Body of pancreas (tissue), 4 donors: ENCODE measurements around the gene STYK1. TPM values are rescaled to one million over a fixed set of nuclear protein-coding genes. Genes with fewer than 3 reads are reported as not detected.

Experiments
- ATAC-seq: fragments of 150-250 bp; one replicate; pipeline ENCODE4 v1.9.1; 2016
- DNase-seq, 4 donors: peaks; one replicate each; pipeline ENCODE4 v3.0.0-alpha.2; 2019
- H3K27ac ChIP-seq, 4 donors: fragments of 200-600 bp; sonication (generic); 1 replicate in 3 of 4; 2 replicates in 1 of 4; pipeline versions ENCODE4 v1.5.1 to v1.6.1; 2016 to 2019; ENCODE audit warnings: mild to moderate bottlenecking in 1 of 4, mixed read lengths in 1 of 4, moderate library complexity in 1 of 4
- H3K27me3 ChIP-seq, 2 donors: fragments of 200-600 bp; sonication (generic); one replicate each; pipeline ENCODE4 v1.6.0; 2016; ENCODE audit warnings: mild to moderate bottlenecking in 1 of 2
- H3K36me3 ChIP-seq, 2 donors: fragments of 200-600 bp; sonication (generic); replicated peaks in 1 of 2; 2 replicates each; pipeline ENCODE4 v1.5.1; 2016; ENCODE audit warnings: low read depth in 2 of 2; ENCODE audit not compliant: insufficient read depth in 1 of 2
- H3K4me1 ChIP-seq: fragments of 200-600 bp; sonication (generic); one replicate; pipeline ENCODE4 v1.6.0; 2016
- H3K4me3 ChIP-seq, 2 donors: fragments of 200-600 bp; sonication (generic); 1 replicate in 1 of 2; 2 replicates in 1 of 2; pipeline ENCODE4 v1.5.1; 2016 to 2019
- H3K9me3 ChIP-seq, 3 donors: fragments of 200-600 bp; sonication (generic); 1 replicate in 2 of 3; 2 replicates in 1 of 3; pipeline ENCODE4 v1.5.1; 2016
- POLR2A ChIP-seq, 3 donors: fragments of 450-650 bp; IDR thresholded peaks; one replicate each; pipeline ENCODE4 v1.6.1; 2016; ENCODE audit warnings: antibody characterized with exemption in 3 of 3, mild to moderate bottlenecking in 2 of 3
- WGBS, 2 donors: methylation state at CpG; one replicate each; pipeline ENCODE4 v1.1.5; 2017; 5-methylcytosine and 5-hydroxymethylcytosine counted together
- intact Hi-C: fragments of 100-400 bp; cut with DNase I; formaldehyde crosslinking; loops from one replicate; pipeline ENCODE4 v1.15.1; 2023
- total RNA-seq, 2 donors: library from RNA; depleted of rRNA; stranded (reverse); fragments of >200 nt; gene quantifications; one replicate each; pipeline ENCODE4 v1.1.0, GENCODE V29; 2016
- TF ChIP-seq, protein P1 (sequence below), 7 experiments: fragments of 450-650 bp in 4 of 7; fragments of 200-600 bp in 3 of 7; sonication (generic) in 3 of 7; IDR thresholded peaks; one replicate each; pipeline ENCODE4 v1.5.1; 2016 to 2019; ENCODE audit warnings: antibody characterized with exemption in 7 of 7

STYK1 gene
- total RNA-seq, 2 donors from 2014 or later, result 0.26 TPM; not detected in 1

DNA sequence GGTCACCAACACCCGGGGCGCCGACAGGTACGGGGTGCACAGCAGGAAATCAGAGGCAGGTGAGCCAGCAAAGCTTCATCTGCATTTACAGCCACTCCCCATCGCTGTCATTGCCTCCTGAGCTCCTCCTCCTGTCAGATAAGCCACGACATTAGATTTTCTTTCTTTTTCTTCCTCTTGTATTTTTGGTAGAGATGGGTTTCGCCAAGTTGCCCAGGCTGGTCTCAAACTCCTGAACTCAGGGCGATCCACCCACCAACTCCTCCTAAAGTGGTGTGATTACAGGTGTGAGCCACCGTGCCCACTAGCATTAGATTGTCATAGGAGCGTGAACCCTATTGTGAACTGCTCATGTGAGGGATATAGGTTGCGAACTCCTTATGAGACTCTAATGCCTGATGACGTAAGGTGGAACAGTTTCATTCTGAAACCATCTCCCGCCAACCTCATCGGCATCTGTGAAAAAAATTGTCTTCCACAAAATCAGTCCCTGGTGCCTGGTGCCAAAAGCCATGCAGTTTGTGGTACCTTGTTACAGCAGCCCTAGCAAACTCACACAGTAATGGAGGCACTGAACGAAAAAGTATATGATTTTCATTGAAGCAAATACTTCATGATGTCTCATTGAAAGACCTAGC, 1.5 kb downstream of the STYK1 start:
- no peaks in the 10 kb centered on the region for H3K9me3 ChIP-seq
- TF ChIP-seq, protein P1, sequence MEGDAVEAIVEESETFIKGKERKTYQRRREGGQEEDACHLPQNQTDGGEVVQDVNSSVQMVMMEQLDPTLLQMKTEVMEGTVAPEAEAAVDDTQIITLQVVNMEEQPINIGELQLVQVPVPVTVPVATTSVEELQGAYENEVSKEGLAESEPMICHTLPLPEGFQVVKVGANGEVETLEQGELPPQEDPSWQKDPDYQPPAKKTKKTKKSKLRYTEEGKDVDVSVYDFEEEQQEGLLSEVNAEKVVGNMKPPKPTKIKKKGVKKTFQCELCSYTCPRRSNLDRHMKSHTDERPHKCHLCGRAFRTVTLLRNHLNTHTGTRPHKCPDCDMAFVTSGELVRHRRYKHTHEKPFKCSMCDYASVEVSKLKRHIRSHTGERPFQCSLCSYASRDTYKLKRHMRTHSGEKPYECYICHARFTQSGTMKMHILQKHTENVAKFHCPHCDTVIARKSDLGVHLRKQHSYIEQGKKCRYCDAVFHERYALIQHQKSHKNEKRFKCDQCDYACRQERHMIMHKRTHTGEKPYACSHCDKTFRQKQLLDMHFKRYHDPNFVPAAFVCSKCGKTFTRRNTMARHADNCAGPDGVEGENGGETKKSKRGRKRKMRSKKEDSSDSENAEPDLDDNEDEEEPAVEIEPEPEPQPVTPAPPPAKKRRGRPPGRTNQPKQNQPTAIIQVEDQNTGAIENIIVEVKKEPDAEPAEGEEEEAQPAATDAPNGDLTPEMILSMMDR (IDR thresholded peaks at IDR 0.05), result no peak
- no peak for TF ChIP-seq POLR2A (IDR thresholded peaks at IDR 0.05)
- H3K36me3 ChIP-seq, result no peaks in the 10 kb centered on the region
- ATAC-seq (no peak), DNase-seq (no peak)
- H3K27me3 ChIP-seq, result no peaks in the 10 kb centered on the region
- WGBS, 2 donors, result 73 to 78% methylated on average over 15 of the region's 15 CpGs
- intact Hi-C loops, result no loop called here
- peaks cover 11% of the 10 kb centered on the region for H3K4me1 ChIP-seq
- no peak overlapping the region for H3K27ac ChIP-seq
- H3K4me3 ChIP-seq, result no peak overlapping the region

DNA sequence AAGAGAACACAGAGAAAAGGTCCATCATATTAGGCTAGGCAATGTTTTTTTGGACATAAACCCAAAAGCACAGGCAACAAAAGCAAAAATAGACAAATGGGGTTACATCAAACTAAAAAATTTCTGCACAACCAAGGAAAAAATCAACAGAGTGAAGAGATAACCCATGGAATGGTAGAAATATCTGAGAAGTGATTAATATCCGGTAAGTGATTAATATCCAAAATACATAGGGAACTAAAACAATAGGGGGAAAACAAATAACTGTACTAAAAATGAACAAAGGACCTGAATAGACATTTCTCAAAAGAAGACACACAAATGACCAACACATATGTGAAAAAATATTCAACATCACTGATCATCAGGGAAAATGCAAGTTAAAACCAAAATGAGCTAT, 4.3 kb downstream of the STYK1 start:
- no peak overlapping the region for H3K4me3 ChIP-seq
- H3K27ac ChIP-seq, result no peak overlapping the region
- no peaks in the 10 kb centered on the region for H3K36me3 ChIP-seq
- TF ChIP-seq POLR2A (IDR thresholded peaks at IDR 0.05), result no peak
- TF ChIP-seq, protein P1 (IDR thresholded peaks at IDR 0.05), result no peak
- intact Hi-C loops, result no loop called here
- no peaks in the 10 kb centered on the region for H3K9me3 ChIP-seq
- 63 to 86% methylated on average over 1 of the region's 1 CpG for WGBS, 2 donors
- DNase-seq (no peak), ATAC-seq (no peak)
- H3K27me3 ChIP-seq, result no peaks in the 10 kb centered on the region
- H3K4me1 ChIP-seq, result peaks cover 11% of the 10 kb centered on the region

DNA sequence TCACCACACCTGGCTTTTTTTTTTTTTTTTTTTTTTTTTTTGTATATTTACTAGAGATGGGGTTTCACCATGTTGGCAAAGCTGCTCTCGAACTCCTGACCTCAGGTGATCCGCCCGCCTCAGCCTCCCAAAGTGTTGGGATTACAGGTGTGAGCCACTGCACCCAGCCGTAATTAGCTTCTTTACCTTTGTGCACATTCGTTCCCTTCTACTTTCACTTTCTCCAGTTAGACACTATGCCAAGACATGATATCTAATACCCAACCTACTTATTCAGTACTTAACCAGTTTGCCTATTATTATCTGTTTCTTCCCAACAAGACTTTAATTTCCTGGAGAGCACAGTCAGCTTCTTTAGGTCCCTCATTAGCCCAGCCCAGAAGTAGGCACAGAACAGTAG, 5.3 kb downstream of the STYK1 start:
- H3K9me3 ChIP-seq, result no peaks in the 10 kb centered on the region
- TF ChIP-seq POLR2A (IDR thresholded peaks at IDR 0.05), result no peak
- TF ChIP-seq, protein P1 (IDR thresholded peaks at IDR 0.05), result no peak
- no peaks in the 10 kb centered on the region for H3K27me3 ChIP-seq
- 59 to 65% methylated on average over 5 of the region's 5 CpGs for WGBS, 2 donors
- intact Hi-C loops, result no loop called here
- no peak overlapping the region for H3K27ac ChIP-seq
- ATAC-seq, result no peak
- H3K4me1 ChIP-seq, result peaks cover 2% of the 10 kb centered on the region
- no peak overlapping the region for H3K4me3 ChIP-seq
- no peaks in the 10 kb centered on the region for H3K36me3 ChIP-seq
- DNase-seq, result no peak

DNA sequence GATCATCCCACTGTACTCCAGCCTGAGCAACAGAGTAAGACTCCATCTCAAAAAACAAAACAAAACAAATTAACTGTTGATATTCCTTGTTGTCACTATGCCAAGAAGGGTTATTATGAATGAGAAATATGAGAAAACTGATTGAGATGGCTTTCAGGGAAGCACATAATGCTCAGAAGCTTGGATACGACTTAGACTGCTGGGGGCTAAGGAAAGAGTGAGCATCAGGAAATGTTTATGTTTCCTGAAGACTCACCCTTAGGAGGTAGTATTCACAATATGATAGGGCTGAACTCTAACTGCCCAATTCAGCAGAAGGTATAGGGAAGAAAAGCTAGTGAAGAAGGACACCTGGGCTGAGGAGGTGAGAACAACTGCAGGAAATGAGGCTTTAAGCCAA, 6.3 kb downstream of the STYK1 start:
- WGBS, 2 donors, result 44 to 58% methylated on average over 1 of the region's 1 CpG
- intact Hi-C loops, result no loop called here
- no peak for TF ChIP-seq POLR2A (IDR thresholded peaks at IDR 0.05)
- TF ChIP-seq, protein P1 (IDR thresholded peaks at IDR 0.05), result no peak
- Histone ChIP-seq H3K4me1 (no peaks in the 10 kb centered on the region), H3K36me3 (no peaks in the 10 kb centered on the region), H3K4me3 (no peak overlapping the region), H3K9me3 (no peaks in the 10 kb centered on the region), H3K27ac (no peak overlapping the region), H3K27me3 (no peaks in the 10 kb centered on the region)
- ATAC-seq (no peak), DNase-seq (no peak)

DNA sequence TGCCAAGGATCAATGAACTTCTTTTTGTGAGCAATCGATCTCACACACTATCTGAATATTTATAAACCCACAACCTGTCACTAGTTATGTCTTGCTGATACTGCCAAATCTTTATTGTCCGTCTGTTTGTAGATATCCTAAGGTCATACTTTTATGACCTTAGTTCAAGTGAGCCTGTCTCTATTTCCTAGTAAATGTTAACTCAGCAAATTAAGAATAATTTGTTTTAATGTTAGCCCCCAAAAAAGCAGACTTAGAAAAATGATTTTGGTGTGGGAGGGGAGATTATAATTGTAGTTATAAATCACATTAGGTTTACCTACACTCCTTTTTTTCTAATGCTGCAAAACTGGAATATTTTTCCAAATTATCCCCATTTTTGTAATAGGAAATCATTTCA, 9.4 kb downstream of the STYK1 start:
- ATAC-seq, result no peak

More for the DNA sequence above, 9.4 kb downstream of the STYK1 start:
- no peak for TF ChIP-seq POLR2A (IDR thresholded peaks at IDR 0.05)
- TF ChIP-seq, protein P1 (IDR thresholded peaks at IDR 0.05), result no peak
- Histone ChIP-seq H3K4me3 (no peak overlapping the region), H3K9me3 (no peaks in the 10 kb centered on the region), H3K36me3 (no peaks in the 10 kb centered on the region), H3K27ac (no peak overlapping the region), H3K4me1 (no peaks in the 10 kb centered on the region), H3K27me3 (no peaks in the 10 kb centered on the region)
- DNase-seq, result no peak
- WGBS, 2 donors, result 35 to 40% methylated on average over 2 of the region's 2 CpGs
- intact Hi-C loops, result no loop called here
